Measurements from ENCODE around the gene IL9R.

The IL9R gene

DNA sequence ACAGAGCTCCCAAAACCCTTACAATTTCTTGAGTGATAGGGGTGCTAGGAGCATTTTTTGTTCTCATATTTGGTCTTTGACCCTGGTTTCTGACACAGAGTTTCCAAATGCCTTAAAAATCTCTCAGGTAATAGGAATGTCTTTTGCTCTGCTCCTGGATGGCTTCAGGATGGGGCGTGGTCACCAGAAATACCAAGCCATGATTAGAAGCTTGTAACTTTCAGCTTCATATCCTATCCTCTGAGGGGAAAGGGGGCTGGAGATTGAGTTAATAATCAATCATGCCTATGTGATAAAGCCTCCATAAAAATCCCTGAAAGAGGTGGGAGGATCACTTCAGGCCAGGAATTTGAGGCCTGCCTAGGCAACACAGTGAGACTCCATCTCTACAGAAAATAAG is 34.6 kb upstream of the IL9R start:
- CTCF ChIA-PET: no interaction called here
- Histone ChIP-seq H3K36me3 (ENCODE audit: control insufficient read depth in 2 of 2, insufficient read depth in 1 of 2, low read length in 2 of 2) (no peaks in the 10 kb centered on the region), H3K4me3 (ENCODE audit: low read depth, low read length) (no peak overlapping the region), H3K4me1 (ENCODE audit: control insufficient read depth, insufficient read depth, low read length) (no peaks in the 10 kb centered on the region), H3K27ac (ENCODE audit: extremely low read depth, low read depth, low read length) (no peak overlapping the region), H3K9me3 (ENCODE audit: control insufficient read depth, insufficient read depth, low read depth, low read length) (no peaks in the 10 kb centered on the region)
- POLR2A ChIA-PET: no interaction called here
- no peak for TF ChIP-seq ZNF433 (tag by site-specific recombination; IDR thresholded peaks at IDR 0.05; ENCODE audit: low read depth)
- no peak for TF ChIP-seq ZNF837 (tag by site-specific recombination; IDR thresholded peaks at IDR 0.05)
- TF ChIP-seq ZNF391 (tag by site-specific recombination; IDR thresholded peaks at IDR 0.05; ENCODE audit: borderline replicate concordance, low read depth): no peak
- TF ChIP-seq RBAK (tag by site-specific recombination; IDR thresholded peaks at IDR 0.05): no peak
- no peak for TF ChIP-seq ZFP37 (tag by site-specific recombination; IDR thresholded peaks at IDR 0.05)
- TF ChIP-seq ZNF132 (tag by site-specific recombination; IDR thresholded peaks at IDR 0.05; ENCODE audit: borderline replicate concordance): no peak
- no peak for TF ChIP-seq ZNF354C (tag by site-specific recombination; IDR thresholded peaks at IDR 0.05; ENCODE audit: borderline replicate concordance, low read depth)
- TF ChIP-seq ZNF302 (tag by site-specific recombination; IDR thresholded peaks at IDR 0.05; ENCODE audit: low read depth): no peak
- TF ChIP-seq ZBTB17 (tag by site-specific recombination; IDR thresholded peaks at IDR 0.05): no peak
- no peak for TF ChIP-seq ZNF561 (tag by site-specific recombination; IDR thresholded peaks at IDR 0.05; ENCODE audit: borderline replicate concordance)
- no peak for TF ChIP-seq ZNF274 (IDR thresholded peaks at IDR 0.05; ENCODE audit: low read length)
- TF ChIP-seq ZNF274 (tag by site-specific recombination; IDR thresholded peaks at IDR 0.05; ENCODE audit: borderline replicate concordance): no peak
- TF ChIP-seq, protein P1, sequence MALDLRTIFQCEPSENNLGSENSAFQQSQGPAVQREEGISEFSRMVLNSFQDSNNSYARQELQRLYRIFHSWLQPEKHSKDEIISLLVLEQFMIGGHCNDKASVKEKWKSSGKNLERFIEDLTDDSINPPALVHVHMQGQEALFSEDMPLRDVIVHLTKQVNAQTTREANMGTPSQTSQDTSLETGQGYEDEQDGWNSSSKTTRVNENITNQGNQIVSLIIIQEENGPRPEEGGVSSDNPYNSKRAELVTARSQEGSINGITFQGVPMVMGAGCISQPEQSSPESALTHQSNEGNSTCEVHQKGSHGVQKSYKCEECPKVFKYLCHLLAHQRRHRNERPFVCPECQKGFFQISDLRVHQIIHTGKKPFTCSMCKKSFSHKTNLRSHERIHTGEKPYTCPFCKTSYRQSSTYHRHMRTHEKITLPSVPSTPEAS (tag by site-specific recombination; IDR thresholded peaks at IDR 0.05): no peak
- no peak for TF ChIP-seq ZNF248 (tag by site-specific recombination; IDR thresholded peaks at IDR 0.05)
- TF ChIP-seq GLI4 (tag by site-specific recombination; IDR thresholded peaks at IDR 0.05): no peak

DNA sequence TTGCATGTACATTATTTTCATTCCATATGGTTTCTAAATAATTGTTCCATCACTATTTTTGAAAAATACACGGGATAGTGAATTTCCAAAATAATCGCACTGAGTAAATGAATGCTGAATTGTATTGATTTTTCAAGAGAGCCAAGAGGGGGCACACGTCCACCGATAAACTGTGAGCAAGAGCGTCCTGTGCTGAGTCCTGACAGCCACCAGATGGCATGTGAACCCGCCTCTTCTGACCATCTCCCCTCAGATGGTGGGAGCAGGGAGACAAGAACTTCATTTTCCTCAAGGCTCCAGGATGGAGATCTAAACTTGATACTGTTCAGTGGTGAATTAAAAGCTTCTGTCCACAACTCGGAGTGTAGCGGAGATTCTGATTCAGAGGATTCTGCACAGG is 30.6 kb upstream of the IL9R start:
- TF ChIP-seq ZNF654 (tag by site-specific recombination; IDR thresholded peaks at IDR 0.05; ENCODE audit: low read depth): peak; percentile 71
- TF ChIP-seq, protein P2, sequence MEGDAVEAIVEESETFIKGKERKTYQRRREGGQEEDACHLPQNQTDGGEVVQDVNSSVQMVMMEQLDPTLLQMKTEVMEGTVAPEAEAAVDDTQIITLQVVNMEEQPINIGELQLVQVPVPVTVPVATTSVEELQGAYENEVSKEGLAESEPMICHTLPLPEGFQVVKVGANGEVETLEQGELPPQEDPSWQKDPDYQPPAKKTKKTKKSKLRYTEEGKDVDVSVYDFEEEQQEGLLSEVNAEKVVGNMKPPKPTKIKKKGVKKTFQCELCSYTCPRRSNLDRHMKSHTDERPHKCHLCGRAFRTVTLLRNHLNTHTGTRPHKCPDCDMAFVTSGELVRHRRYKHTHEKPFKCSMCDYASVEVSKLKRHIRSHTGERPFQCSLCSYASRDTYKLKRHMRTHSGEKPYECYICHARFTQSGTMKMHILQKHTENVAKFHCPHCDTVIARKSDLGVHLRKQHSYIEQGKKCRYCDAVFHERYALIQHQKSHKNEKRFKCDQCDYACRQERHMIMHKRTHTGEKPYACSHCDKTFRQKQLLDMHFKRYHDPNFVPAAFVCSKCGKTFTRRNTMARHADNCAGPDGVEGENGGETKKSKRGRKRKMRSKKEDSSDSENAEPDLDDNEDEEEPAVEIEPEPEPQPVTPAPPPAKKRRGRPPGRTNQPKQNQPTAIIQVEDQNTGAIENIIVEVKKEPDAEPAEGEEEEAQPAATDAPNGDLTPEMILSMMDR (tag by site-specific recombination; IDR thresholded peaks at IDR 0.05): peak; percentile 59
- TF ChIP-seq, protein P3, sequence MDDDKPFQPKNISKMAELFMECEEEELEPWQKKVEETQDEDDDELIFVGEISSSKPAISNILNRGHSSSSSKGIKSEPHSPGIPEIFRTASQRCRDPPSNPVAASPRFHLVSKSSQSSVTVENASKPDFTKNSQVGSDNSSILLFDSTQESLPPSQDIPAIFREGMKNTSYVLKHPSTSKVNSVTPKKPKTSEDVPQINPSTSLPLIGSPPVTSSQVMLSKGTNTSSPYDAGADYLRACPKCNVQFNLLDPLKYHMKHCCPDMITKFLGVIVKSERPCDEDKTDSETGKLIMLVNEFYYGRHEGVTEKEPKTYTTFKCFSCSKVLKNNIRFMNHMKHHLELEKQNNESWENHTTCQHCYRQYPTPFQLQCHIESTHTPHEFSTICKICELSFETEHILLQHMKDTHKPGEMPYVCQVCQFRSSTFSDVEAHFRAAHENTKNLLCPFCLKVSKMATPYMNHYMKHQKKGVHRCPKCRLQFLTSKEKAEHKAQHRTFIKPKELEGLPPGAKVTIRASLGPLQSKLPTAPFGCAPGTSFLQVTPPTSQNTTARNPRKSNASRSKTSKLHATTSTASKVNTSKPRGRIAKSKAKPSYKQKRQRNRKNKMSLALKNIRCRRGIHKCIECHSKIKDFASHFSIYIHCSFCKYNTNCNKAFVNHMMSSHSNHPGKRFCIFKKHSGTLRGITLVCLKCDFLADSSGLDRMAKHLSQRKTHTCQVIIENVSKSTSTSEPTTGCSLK (tag by site-specific recombination; IDR thresholded peaks at IDR 0.05): no peak
- Histone ChIP-seq H3K36me3 (ENCODE audit: control insufficient read depth in 2 of 2, insufficient read depth in 1 of 2, low read length in 2 of 2) (no peaks in the 10 kb centered on the region), H3K4me3 (ENCODE audit: low read depth, low read length) (no peak overlapping the region), H3K9me3 (ENCODE audit: control insufficient read depth, insufficient read depth, low read depth, low read length) (no peaks in the 10 kb centered on the region), H3K27ac (ENCODE audit: extremely low read depth, low read depth, low read length) (no peak overlapping the region), H3K4me1 (ENCODE audit: control insufficient read depth, insufficient read depth, low read length) (no peaks in the 10 kb centered on the region)
- CTCF ChIA-PET: no interaction called here
- POLR2A ChIA-PET: no interaction called here
